Measurements from ENCODE around the gene VPS37B.

DNA sequence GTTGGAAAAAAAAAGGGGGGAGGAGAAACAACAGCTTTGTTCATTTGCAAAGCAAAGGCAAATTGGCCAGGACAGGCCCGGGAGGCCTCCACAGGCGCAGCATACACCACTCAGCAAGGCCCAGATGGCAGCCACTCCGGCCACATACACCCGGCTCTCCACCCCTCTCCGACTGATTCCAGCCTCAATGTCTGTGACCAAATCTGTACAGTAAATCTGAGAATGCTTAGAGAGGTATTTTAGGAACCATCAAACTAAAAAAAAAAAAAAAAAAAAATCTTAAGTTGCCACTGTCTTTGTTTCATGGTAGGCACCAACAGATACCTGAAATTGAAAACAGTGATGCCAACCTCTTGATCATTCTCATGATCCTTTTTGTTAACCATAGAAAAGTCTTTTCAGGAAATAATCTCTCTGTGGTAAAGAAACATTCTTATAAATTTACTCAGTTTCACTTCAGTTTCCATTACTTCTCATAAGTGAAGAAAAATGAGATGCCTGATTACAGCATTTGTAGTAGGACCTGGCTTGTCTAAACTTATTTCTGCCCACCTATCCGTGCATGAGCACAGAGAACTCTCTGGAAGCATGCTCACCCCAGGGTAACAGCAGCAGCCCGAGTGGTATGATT, 20.2 kb downstream of the VPS37B start:
- TF ChIP-seq CTCF (IDR thresholded peaks at IDR 0.05; ENCODE audit: insufficient read depth, low read length, poor library complexity, severe bottlenecking) (no peak), EZH2phosphoT487 (conservative IDR thresholded peaks at IDR 0.05; ENCODE audit: low read length) (no peak)
